Endothelial cell of umbilical vein (primary cell): ENCODE results near the gene SSBP3. TPM values are rescaled to one million over a fixed set of nuclear protein-coding genes. Genes with fewer than 3 reads are reported as not detected.

Experiments
- BruUV-seq: library from RNA; stranded (reverse); fragments of 400-500 nt; replicated peaks from 2 replicates; lab custom pipeline; 2021; lab: Mats Ljungman, UMichigan
- CTCF ChIA-PET: fragments of 300-600, 350-600 bp; sonication (Branson Sonifier 250); formaldehyde crosslinking; loops from one replicate; lab custom pipeline; 2021; ENCODE audit warnings: antibody characterized with exemption, inconsistent platforms; lab: Charles Lee
- POLR2A ChIA-PET: fragments of 300-600, 350-600 bp; sonication (Branson Sonifier 250); formaldehyde crosslinking; loops from one replicate; lab custom pipeline; 2021; ENCODE audit warnings: antibody characterized with exemption, inconsistent platforms; lab: Charles Lee
- DNase-seq: peaks from one replicate; pipeline ENCODE4 v3.0.0-alpha.2; 2011; ENCODE audit warnings: low read depth, low spot score
- FAIRE-seq: peaks from 2 replicates; lab custom pipeline; 2011; peaks lifted over from hg19 to GRCh38; lab: Jason Lieb, UNC
- H2AFZ ChIP-seq: 2 replicates; pipeline ENCODE4 v1.6.0; 2012; ENCODE audit warnings: low read depth, low read length, control low read depth, inconsistent platforms
- H3K27ac ChIP-seq: 2 replicates; pipeline ENCODE4 v1.5.1; 2011; ENCODE audit warnings: low read depth, mild to moderate bottlenecking, control low read depth, low read length, moderate library complexity; ENCODE audit not compliant: insufficient read depth
- H3K27me3 ChIP-seq, 2 experiments: 2 replicates each; pipeline versions ENCODE4 v1.6.0 to v1.6.1; 2011; ENCODE audit warnings: low read length in 2 of 2, mixed read lengths in 1 of 2; ENCODE audit not compliant: control insufficient read depth in 2 of 2, insufficient read depth in 2 of 2
- H3K36me3 ChIP-seq, 2 experiments: 2 replicates in 1 of 2; 3 replicates in 1 of 2; pipeline ENCODE4 v1.5.1; 2011; ENCODE audit warnings: low read length in 2 of 2, mild to moderate bottlenecking in 1 of 2, moderate library complexity in 1 of 2; ENCODE audit not compliant: control insufficient read depth in 2 of 2, insufficient read depth in 2 of 2; ENCODE audit errors: extremely low read depth in 1 of 2
- H3K4me1 ChIP-seq: 3 replicates; pipeline ENCODE4 v1.5.1; 2011; ENCODE audit warnings: mild to moderate bottlenecking, low read length; ENCODE audit not compliant: control insufficient read depth, insufficient read depth; ENCODE audit errors: extremely low read depth
- H3K4me2 ChIP-seq: 2 replicates; pipeline ENCODE4 v1.6.1; 2011; ENCODE audit warnings: low read length, control low read depth, mixed read lengths; ENCODE audit not compliant: insufficient read depth
- H3K4me3 ChIP-seq, 3 experiments: fragments of 200-600 bp in 1 of 3; sonication (generic), shearing (Covaris generic) in 1 of 3; replicated peaks in 1 of 3; 2 replicates each; pipeline ENCODE4 v1.5.1; 2011 to 2016; ENCODE audit warnings: control low read depth in 3 of 3, low read length in 3 of 3, mild to moderate bottlenecking in 2 of 3, inconsistent platforms in 1 of 3, low read depth in 1 of 3, moderate library complexity in 1 of 3; ENCODE audit not compliant: insufficient read depth in 1 of 3
- H3K79me2 ChIP-seq: 2 replicates; pipeline ENCODE4 v1.6.0; 2012; ENCODE audit warnings: low read length, inconsistent platforms; ENCODE audit not compliant: control insufficient read depth, insufficient read depth
- H3K9ac ChIP-seq: replicated peaks from 2 replicates; pipeline ENCODE3; 2011; ENCODE audit warnings: low read length, control low read depth; ENCODE audit not compliant: insufficient read depth; ENCODE audit errors: extremely low read depth
- H3K9me1 ChIP-seq: replicated peaks from 3 replicates; pipeline ENCODE4 v1.6.0; 2011; ENCODE audit warnings: mild to moderate bottlenecking, low read length; ENCODE audit not compliant: control insufficient read depth, insufficient read depth; ENCODE audit errors: extremely low read depth
- H3K9me3 ChIP-seq: replicated peaks from 2 replicates; pipeline ENCODE4 v1.5.1; 2012; ENCODE audit warnings: low read length, inconsistent platforms; ENCODE audit not compliant: control insufficient read depth, insufficient read depth
- H4K20me1 ChIP-seq: replicated peaks from 2 replicates; pipeline ENCODE3; 2011; ENCODE audit warnings: mild to moderate bottlenecking, low read length; ENCODE audit not compliant: control insufficient read depth, insufficient read depth; ENCODE audit errors: extremely low read depth
- CTCF ChIP-seq, 2 donors: IDR thresholded peaks; 1 replicate in 1 of 2; 2 replicates in 1 of 2; pipeline ENCODE4 v1.5.1; 2011; ENCODE audit warnings: low read length in 2 of 2, mild to moderate bottlenecking in 2 of 2, moderate library complexity in 2 of 2, control low read depth in 1 of 2, inconsistent platforms in 1 of 2, low read depth in 1 of 2; ENCODE audit not compliant: insufficient read depth in 1 of 2; ENCODE audit errors: extremely low read depth in 1 of 2
- EZH2 ChIP-seq: IDR thresholded peaks from 2 replicates; pipeline ENCODE4 v1.6.1; 2012; ENCODE audit warnings: borderline replicate concordance, low read depth, mild to moderate bottlenecking, moderate library complexity, low read length, inconsistent platforms; ENCODE audit not compliant: severe bottlenecking
- FOS ChIP-seq: IDR thresholded peaks from 2 replicates; pipeline ENCODE4 v1.6.1; 2011; ENCODE audit warnings: mild to moderate bottlenecking, low read length, moderate library complexity, borderline replicate concordance; ENCODE audit not compliant: insufficient read depth
- GATA2 ChIP-seq: IDR thresholded peaks from 2 replicates; pipeline ENCODE4 v1.7.0; 2011; ENCODE audit warnings: low read depth, mild to moderate bottlenecking, moderate library complexity, mixed read lengths, low read length; ENCODE audit not compliant: insufficient read length, insufficient read depth
- JUN ChIP-seq: IDR thresholded peaks from 2 replicates; pipeline ENCODE4 v1.6.1; 2011; ENCODE audit warnings: borderline replicate concordance, low read depth; ENCODE audit not compliant: insufficient read length, insufficient read depth
- MAX ChIP-seq: IDR thresholded peaks from 2 replicates; pipeline ENCODE4 v1.6.1; 2011; ENCODE audit not compliant: insufficient read depth, insufficient read length
- MYC ChIP-seq: IDR thresholded peaks from one replicate; pipeline ENCODE4 v1.6.1; 2011; ENCODE audit warnings: mild to moderate bottlenecking, low read depth, low read length
- POLR2A ChIP-seq: IDR thresholded peaks from 2 replicates; pipeline ENCODE4 v1.6.1; 2012; ENCODE audit warnings: low read depth, mild to moderate bottlenecking, control low read depth, low read length
- POLR2AphosphoS5 ChIP-seq: IDR thresholded peaks from 2 replicates; pipeline ENCODE4 v1.6.1; 2012; ENCODE audit warnings: low read depth, mild to moderate bottlenecking, control low read depth, low read length, moderate library complexity; ENCODE audit not compliant: insufficient read depth
- dilution Hi-C: fragments of 300-500 bp; cut with MboI; formaldehyde crosslinking; loops from one replicate; pipeline ENCODE4 v1.15.0; 2019; ENCODE audit warnings: low sequenced_read_pairs; ENCODE audit not compliant: extremely low pct_ligation_motif_present
- intact Hi-C: fragments of 100-400 bp; cut with micrococcal nuclease; formaldehyde crosslinking; loops from one replicate; pipeline ENCODE4 v1.10.0; 2022
- polyA plus RNA-seq, 4 experiments: library from polyadenylated mRNA; depleted of rRNA in 3 of 4; stranded (reverse) in 3 of 4; unstranded in 1 of 4; fragments of >200 nt; gene quantifications; 2 replicates each; pipeline versions ENCODE4 v1.2.1 to v1.2.3, GENCODE V29; 2011 to 2012; ENCODE audit warnings: missing spikeins in 1 of 4
- total RNA-seq: library from RNA; stranded (reverse); gene quantifications from 2 replicates; pipeline ENCODE4 v1.2.3, GENCODE V29; 2021

SSBP3 gene
- total and polyA plus RNA-seq, 2 donors (not counting 3 experiments of a cell fraction or from before 2014, with no cell fraction given), result 44.9 to 59.4 TPM

- Histone ChIP-seq H3K27ac (no peak overlapping the region), H3K79me2 (peaks cover 46% of the 10 kb centered on the region), H3K4me2 (no peak overlapping the region), H3K27me3 (no peaks in the 10 kb centered on the region), H3K9ac (no peak overlapping the region), H3K36me3 (no peaks in the 10 kb centered on the region), H3K9me1 (no peaks in the 10 kb centered on the region), H2AFZ (no peak overlapping the region), H3K4me1 (no peaks in the 10 kb centered on the region), H3K9me3 (no peaks in the 10 kb centered on the region), H4K20me1 (no peaks in the 10 kb centered on the region), H3K4me3 (no peak overlapping the region)
- TF ChIP-seq JUN (no peak), CTCF (IDR thresholded peaks at IDR 0.05; ENCODE audit: extremely low read depth in 1 of 2, insufficient read depth in 1 of 2, low read depth in 1 of 2, low read length in 2 of 2) (no peak), MYC (no peak), EZH2 (no peak), POLR2A (no peak), POLR2AphosphoS5 (no peak), GATA2 (no peak), FOS (no peak), MAX (no peak)
- intact Hi-C loops (no loop called here), dilution Hi-C loops (no loop called here)
- BruUV-seq, result no TSS peak
- FAIRE-seq (no peak), DNase-seq (no peak)
- POLR2A ChIA-PET, result no interaction called here
- CTCF ChIA-PET, result interaction anchor here (0.9 kb wide), 1 partner anchor 115 kb away, joined by 3 read pairs; no protein-coding TSS in a partner anchor
Measured at GRCh38 chr1:54372978-54373377, 33.2 kb downstream of the SSBP3 start.
